ENCODE results near the gene FGF22.

Gene FGF22

DNA sequence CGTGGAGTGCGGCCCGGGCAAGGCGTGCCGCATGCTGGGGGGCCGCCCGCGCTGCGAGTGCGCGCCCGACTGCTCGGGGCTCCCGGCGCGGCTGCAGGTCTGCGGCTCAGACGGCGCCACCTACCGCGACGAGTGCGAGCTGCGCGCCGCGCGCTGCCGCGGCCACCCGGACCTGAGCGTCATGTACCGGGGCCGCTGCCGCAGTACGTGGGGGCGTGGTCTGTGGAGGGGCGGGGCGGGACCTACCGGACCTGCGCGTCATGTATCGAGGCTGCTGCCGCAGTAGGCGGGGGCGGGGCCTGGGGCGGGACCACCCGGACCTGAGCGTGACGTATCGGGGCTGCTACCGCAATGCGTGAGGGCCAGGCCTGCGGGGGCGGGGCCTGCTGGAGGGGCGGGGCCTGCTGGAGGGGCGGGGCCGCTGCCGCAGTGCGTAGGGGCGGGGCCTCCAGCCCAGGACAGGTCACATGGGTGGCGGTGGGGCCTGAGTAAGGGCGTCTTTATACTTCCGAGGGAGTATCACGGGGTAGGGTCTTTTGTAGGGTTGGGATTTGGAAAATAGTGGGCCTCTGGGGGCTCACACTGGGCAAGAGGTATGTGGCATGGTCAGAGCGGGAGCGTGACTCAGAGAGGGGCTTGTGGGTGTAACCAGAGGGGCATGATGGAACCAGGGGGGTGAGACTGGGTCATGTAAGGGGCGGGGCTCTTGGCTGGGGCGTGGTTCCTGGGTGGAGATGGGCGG is 40.8 kb downstream of the FGF22 start:
- DNase-seq (ENCODE audit: low spot score): peak; percentile 98

- no peak for DNase-seq (ENCODE audit: low spot score)
Measured at GRCh38 chr19:681029-682019, 41.6 kb downstream of the FGF22 start.

DNA sequence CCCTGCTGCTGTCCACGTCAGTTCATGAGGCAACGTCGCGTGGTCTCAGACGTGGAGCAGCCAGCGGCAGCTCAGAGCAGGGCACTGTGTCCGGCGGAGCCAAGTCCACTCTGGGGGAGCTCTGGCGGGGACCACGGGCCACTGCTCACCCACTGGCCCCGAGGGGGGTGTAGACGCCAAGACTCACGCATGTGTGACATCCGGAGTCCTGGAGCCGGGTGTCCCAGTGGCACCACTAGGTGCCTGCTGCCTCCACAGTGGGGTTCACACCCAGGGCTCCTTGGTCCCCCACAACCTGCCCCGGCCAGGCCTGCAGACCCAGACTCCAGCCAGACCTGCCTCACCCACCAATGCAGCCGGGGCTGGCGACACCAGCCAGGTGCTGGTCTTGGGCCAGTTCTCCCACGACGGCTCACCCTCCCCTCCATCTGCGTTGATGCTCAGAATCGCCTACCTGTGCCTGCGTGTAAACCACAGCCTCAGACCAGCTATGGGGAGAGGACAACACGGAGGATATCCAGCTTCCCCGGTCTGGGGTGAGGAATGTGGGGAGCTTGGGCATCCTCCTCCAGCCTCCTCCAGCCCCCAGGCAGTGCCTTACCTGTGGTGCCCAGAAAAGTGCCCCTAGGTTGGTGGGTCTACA is 43.1 kb downstream of the FGF22 start:
- DNase-seq (ENCODE audit: low spot score): no peak

GRCh38 chr19:685454-685931 is 45.8 kb downstream of the FGF22 start:
- no peak for DNase-seq (ENCODE audit: low spot score)

DNA sequence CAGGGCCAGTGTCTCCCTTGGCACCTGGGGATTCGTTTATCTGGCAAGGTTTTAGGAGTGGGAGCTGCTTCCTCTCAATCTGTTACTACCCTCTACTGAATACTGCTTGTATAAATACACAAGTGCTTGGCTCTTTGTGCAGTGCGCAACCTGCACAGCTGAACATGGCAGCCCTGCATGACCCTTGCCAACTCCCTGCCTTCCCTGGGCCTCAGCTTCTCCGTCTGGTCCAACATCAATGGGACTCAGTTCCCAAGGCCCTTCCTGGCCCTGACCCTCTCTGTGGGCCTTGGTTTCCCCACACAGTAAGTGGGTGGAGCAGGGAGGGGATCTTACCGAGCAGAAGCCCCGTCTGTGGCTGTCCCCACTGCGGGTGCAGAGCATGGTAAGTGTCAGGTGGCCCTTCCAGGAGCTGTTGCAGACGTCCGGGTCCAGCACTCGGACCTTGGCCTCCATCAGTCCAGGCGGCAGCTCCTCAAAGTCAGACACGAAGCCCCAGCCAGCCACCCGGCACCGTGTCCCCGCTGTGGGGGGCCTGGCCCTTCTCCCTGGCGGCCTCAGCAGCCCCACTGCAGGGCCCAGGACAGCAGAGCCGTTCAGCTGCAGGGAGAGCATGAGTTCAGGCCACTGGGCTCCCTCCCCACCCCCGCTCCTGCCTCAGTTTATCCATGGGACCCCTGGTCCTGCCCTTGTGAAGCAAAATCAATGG is 47.1 kb downstream of the FGF22 start:
- no peak for DNase-seq (ENCODE audit: low spot score)

DNA sequence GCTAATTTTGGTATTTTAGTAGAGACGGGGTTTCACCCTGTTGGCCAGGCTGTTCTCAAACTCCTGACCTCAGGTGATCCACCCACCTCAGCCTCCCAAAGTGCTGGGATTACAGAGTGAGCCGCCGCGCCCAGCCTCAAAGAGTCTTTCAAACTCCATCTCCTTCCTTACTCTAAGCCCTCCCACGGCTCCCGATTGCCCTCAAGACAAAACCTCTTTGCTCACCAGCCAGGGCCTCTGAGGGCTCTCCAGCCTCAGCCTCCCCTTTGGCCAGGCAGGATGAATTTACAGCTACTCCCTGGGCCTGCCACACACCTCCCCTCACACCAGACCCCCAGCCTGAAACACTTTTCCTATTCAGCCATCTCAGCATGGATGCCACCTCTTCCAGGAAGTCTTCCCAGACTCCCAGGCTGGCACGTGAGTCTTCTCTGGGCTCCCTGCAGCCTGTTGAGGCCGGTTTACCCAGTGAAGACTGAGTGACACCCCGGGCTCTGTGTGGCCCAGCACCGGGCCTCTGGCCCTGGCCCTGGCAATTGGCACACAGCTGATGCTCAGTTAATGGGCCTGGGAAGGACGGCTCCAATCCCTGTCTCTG is 48.0 kb downstream of the FGF22 start:
- DNase-seq (ENCODE audit: low spot score): no peak

GRCh38 chr19:688214-688613 is 48.5 kb downstream of the FGF22 start:
- DNase-seq (ENCODE audit: low spot score): no peak

- no peak for DNase-seq (ENCODE audit: low spot score)
Measured at GRCh38 chr19:688992-689391, 49.3 kb downstream of the FGF22 start.

DNA sequence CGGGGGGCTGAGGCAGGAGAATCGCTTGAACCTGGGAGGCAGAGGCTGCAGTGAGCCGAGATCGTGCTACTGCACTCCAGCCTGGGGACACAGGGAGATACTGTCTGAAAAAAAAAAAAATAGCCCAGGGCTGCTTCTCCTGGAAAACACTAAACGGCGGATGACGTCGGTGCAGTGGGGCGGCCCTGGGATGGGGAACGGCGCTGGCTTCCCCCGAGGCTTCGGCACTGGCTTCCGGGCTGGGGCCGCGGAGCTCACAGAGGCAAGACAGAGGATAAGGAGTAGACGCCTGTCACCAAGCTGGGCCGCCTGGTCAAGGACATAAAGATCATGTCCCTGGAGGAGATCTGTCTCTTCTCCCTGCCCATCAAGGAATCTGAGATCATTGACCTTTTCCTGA is 50.5 kb downstream of the FGF22 start:
- no peak for DNase-seq (ENCODE audit: low spot score)
